Cortex of kidney (tissue), 1 donor: ENCODE results near the gene PAK1IP1.
"Not testable (repeated sequence)": the region's sequence is repeated elsewhere in the genome, so short reads cannot be mapped to it uniquely, and the experiment has no call there.

Experiments used
- DNase-seq: peaks from one replicate; lab custom pipeline; 2025; lab: John Stamatoyannopoulos, UW

Gene PAK1IP1

DNA sequence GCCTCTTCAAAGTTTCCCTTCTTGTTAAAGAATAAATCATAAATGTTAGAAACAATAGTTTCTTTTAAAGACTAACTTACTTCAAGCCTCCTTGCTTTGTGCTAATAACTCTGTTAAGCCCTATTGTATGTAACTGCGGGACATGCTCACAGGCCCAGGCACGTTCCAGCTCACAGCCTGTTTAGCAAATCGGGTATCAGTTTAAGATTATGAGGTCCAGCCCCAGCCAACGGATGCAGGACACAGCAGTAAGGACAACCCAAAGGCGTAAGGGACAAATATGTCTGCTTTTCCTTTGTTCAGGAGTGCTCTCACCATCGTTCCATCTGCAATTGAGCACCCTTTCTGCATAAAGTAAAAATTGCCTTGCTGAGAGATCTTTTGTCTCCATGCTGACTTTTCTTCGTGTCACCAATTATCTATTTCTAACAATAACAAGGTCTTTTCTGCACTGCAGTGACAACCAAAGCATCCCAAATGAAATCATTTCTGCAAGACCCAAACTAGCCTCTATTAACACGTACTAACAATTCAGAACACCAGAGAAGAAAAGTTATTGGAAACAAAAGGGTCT lies 1.7 kb upstream of the PAK1IP1 start:
- no peak for DNase-seq

DNA sequence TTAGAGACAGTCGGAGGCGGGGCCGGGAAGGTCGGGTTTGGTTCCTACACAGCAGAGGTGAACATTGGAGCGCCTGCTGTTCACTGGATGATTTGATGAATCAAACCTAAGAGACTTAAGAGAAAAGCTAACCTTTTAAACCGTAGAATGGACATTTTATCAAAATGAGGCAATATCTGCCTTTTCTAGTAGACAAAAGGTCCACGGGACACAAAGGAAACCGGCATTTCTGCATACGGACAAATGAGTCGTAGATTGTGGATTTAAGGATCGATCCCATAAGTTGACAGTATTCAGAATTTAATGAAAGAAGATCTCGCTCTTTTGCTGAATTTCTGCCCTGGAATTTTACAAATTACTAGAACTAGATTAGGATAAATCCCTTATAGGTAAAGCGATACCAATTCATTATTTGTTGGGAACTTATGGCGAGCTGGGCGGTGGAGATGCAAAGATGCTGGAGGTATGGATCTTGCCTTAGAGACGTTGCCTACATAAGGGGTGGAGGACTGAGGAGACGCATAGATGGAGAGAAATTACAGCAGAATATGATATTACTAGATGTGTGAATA lies 400 bp downstream of the PAK1IP1 start:
- DNase-seq, result no peak

DNA sequence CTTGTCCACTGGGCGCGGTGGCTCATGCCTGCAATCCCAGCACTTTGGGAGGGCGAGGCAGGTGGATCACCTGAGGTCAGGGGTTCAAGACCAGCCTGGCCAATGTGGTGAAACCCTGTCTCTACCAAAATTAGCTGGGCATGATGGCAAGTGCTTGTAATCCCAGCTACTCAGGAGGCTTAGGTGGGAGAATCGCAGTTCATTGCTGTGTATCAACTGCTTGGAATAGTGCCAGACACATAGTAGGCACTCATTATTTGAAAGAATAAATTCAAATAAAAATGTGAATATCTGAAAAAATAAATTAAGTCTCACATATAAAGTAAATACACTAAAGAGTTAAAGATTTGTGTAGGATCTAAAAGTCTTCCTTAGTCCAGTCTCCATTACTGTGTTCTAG lies 1.9 kb downstream of the PAK1IP1 start:
- no peak for DNase-seq

DNA sequence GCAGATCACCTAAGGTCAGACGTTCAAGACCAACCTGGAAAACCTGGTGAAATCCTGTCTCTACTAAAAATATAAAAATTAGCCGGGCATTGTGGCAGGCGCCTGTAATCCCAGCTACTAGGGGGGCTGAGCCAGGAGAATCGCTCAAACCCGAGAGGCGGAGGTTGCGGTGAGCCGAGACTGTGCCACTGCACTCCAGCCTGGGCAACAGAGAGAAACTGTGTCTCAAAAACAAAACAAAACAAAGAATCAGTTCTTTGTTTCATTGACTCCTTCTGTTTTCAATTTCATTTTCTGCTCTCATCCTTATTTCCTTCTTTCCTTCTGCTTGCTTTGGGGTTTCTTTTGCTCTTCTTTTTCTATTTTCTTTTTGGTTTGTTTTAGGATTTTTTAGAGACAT lies 19.2 kb downstream of the PAK1IP1 start:
- DNase-seq, result no peak

DNA sequence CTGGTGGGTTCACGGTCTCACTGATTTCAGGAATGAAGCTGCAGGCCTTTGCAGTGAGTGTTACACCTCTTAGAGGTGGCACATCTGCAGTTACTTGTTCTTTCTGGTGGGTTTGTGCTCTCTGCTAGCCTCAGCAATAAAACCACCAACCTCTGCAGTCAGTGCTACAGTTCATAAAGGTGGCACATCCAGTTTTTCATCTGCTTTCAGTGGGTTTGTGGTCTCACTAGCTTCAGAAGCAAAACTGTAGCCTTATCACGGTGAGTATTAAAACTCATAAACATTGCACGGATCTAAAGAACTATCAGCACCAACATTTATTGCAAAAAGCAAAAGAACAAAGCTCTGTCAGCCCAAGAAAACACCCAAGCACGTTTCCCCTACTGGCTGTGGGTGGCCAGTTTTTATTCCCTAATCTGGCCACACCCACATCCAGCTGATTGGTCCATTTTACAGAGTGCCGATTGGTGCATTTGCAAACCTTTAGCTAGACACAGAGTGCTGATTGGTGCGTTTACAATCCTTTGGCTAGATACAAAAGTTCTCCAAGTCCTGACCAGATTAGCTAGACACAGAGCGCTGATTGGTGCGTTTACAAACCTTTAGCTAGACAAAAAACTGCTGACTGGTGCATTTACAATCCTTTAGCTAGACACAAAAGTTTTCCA lies 24.7 kb downstream of the PAK1IP1 start:
- no peak for DNase-seq

DNA sequence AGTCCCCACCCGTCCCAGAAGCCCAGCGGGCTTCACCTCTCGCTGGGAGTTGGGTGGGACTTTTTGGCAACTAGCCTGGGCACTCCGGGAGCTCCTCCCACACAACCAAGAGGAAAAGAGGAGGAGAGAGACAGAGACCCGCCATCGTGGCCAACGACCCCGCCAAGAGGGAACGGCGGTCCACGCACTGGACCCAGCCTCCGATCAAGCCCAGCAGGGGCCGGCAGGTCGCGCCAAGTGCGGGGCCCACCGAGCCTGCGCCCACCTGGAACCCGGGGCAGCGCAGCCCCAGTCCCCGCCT lies 25.1 kb downstream of the PAK1IP1 start:
- DNase-seq, result no peak

DNA sequence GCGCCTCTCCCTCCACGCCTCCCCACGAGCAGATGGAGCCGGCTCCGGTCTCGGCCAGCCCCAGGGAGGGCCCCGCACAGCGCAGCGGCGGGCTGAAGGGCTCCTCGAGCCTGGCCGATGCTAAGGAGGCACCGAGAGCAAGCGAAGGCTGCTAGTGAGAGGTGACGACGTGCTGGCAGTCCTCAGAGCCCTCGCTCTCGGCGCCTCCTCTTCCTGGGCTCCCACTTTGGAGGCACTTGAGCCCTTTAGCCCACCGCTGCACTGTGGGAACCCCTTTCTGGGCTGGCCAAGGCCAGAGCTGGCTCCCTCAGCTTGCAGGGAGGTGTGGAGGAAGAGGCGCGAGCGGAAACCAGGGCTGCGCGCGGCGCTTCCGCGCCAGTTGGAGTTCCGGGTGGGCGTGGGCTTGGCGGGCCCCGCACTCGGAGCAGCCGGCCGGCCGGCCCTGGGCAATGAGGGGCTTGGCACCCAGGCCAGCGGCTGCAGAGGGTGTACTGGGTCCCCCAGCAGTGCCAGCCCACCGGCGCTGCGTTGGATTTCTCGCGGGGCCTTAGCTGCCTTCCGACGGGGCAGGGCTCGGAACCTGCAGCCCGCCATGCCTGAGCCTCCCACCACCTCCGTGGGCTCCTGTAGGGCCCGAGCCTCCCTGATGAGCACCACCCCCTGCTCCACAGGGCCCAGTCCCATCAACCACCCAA lies 25.6 kb downstream of the PAK1IP1 start:
- no peak for DNase-seq

DNA sequence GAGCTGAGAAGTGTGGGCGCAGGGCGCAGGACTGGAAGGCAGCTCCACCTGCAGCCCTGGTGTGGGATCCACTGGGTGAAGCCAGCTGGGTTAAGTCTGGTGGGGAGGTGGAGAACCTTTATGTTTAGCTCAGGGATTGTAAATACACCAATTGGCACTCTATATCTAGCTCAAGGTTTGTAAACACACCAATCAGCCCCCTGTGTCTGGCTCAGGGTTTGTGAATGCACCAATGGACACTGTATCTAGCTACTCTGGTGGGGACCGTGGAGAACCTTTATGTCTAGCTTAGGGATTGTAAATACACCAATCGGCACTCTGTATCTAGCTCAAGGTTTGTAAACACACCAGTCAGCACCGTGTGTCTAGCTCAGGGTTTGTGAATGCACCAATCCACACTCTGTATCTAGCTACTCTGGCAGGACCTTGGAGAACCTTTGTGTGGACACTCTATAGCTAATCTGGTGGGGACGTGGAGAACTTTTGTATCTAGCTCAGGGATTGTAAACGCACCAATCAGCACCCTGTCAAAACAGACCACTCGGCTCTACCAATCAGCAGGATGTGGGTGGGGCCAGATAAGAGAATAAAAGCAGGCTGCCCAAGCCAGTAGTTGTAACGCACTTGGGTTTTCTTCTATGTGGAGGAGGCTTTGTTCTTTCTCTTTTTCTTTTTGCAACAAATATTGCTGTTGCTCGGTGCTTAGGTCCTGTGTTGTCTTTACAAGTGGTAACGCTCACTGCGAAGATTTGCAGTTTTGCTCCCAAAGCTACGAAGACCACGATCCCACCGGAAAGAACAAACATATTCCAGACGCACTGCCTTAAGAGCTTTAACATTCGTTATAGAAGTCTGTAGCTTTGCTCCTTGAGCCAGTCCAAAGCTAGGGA lies 26.4 kb downstream of the PAK1IP1 start:
- DNase-seq, result not testable (repeated sequence)

DNA sequence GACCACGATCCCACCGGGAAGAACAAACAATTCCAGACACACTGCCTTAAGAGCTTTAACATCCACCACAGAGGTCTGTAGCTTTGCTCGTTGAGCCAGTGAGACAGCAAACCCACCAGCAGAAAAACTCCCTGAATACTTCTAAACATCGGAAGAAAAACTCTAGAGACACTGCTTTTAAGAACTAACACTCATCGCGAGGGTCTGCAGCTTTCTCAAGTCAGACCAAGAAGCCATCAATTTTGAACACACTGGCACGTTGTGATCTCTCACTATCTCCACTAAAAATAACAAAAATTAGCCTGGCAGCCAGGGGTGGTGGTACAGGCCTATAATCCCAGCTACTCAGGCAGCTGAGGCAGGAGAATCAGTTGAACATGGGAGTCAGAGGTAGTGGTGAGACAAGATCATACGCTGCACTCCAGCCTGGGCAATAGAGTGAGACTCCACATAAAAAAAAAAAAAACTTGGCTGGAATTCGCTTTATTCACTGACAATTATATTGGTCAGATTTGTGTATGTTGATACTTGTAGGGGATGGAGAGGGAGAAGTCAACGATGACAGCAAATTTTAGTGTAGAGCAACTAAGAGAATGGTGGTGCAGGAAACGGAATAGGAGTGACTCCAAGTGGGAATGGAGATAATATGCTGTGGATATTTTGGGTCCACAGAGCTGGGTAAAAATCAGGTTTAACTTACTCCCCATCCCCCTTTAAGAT lies 27.2 kb downstream of the PAK1IP1 start:
- DNase-seq, result no peak

DNA sequence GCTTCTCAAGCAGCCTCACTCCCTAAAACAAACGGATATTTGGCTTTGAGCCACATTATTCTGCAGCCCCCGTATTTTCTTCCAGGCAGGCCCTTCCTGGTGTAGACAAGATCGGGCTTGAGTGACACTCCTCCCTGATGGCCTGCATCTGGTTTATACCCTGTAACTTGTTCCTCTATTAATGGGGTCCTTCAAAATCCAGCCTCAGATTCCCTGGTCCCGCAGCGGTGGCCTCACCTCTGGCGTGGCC lies 27.7 kb downstream of the PAK1IP1 start:
- DNase-seq, result no peak

DNA sequence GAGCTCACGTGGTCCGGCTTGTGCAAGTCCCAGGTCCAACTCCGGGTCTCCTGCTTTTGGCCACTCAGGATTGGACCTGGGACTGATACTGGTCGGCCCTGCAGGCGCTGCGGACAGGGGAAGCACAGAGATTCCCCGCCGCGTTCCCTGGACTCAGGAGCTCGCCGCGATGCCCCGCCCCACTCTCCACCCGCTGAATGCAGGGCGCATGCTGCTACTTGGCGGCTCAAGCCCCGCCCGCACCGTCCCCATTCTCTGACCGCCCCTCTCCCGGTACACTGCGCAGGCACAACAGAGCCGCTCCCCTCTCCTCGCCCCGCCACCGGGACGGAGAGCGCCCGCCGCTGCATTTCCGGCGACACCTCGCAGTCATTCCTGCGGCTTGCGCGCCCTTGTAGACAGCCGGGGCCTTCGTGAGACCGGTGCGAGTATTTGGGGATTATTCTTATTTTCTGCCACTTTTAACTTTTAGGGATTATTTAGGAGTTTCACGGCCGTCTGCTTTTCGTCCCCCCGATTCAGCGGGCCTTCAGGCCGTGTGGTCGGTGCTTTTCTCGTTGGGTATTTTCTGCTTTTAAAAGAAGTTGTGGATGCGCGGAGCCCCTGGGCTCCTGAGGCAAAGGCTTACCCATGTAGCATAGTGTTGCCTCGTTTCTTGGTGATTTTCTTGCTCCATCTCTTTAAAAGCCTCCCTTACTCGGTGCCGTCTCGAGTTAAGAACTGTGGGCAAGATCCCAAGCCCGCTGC lies 28.2 kb downstream of the PAK1IP1 start, which contains the start of gene TMEM14C:
TSS of gene TMEM14C (plus strand) at position 251 of the 747 bp plus-strand sequence. CDS start 1,544 bp downstream, outside the sequence.
- DNase-seq, result peak; percentile 85

DNA sequence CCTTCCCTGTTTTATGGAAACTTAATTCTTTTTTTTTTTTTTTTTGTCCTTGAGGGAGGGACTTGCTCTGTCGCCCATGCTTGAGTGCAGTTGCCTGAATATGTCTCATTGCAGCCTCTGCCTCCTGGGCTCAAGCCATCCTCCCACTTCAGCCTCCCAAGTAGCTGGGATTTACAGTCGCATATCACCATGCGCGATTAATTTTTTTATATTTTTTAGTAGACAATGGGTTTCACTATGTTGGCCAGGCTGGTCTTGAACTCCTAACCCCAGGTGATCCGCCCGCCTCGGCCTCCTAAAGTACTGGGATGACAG lies 28.8 kb downstream of the PAK1IP1 start:
- DNase-seq, result no peak

DNA sequence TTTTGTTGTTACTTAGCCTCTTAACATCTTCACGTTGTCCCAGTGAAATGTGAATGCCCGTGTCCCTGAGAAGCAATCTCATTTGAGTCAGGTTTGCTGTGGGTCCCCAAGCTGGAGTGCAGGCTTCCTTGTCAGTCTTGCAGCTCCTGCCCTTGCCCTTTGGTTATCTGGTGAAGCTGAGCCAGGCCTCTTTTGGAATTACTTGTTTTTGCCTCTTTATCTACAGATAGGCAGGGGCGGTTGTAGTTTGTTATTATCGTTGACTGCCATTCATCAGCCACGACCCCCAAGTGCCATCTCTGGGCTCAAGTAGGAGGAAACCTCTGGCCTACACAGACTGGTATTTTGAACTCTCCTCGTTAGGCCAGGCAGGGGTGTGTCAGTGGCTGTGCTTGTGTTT lies 30.3 kb downstream of the PAK1IP1 start:
- no peak for DNase-seq

DNA sequence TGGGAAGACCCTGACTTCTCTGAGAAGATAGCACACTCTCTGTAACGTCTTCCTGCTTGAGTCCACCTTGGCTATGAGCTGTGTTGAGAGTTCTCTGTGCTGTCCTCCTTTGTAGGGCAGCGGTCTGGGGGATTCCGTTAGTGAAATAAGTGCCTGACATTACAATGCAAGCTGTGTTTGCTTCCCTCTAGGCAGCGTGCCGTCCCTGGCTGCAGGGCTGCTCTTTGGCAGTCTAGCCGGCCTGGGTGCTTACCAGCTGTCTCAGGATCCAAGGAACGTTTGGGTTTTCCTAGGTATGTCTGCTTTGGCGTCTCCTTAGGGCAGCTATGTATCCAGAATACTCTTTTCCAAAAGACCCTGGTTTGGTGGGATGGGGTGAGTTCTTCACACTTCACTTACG lies 30.9 kb downstream of the PAK1IP1 start:
- no peak for DNase-seq

DNA sequence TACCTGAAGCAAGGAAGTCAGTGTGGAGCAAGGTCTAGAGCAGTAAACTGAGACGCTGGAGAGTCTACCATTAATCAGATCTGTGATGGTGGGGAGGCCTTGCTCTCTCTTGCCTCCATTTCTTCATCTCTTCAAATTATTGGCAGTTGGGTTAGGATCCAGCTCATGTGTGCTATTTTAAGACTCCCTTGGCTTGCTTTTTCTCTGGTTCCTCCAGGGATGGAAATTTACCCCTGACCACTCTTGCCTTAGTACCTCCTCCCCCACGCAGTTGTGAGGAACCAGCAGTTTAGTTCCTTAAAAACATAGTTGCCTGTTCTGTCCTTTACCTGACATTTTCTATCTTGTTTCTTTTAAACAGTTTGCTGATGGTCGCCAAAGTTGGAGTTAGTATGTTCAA lies 35.5 kb downstream of the PAK1IP1 start:
- no peak for DNase-seq

DNA sequence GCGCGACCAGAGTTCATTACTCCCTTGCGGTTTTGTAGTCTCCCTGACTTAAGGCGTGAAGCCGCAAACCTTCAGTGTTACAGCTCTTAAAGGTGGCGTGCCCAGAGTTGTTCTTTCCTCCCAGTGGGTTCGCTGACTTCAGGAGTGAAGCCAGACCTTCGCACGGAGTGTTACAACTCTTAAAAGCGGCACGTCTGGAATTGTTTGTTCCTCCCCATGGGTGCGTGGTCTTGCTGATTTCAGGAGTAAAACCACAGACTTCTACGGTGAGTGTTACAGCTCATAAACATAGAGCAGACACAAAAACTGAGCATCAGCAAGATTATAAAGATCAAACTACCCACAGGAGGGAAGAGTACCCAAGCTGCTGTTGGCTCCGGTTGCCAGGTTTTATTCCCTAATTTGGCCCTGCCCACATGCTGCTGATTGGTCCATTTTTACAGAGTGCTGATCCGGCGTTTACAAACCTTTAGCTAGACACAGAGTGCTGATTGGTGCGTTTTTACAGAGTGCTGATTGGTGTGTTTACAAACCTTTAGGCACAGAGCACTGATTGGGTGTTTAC lies 38.5 kb downstream of the PAK1IP1 start:
- DNase-seq, result no peak

DNA sequence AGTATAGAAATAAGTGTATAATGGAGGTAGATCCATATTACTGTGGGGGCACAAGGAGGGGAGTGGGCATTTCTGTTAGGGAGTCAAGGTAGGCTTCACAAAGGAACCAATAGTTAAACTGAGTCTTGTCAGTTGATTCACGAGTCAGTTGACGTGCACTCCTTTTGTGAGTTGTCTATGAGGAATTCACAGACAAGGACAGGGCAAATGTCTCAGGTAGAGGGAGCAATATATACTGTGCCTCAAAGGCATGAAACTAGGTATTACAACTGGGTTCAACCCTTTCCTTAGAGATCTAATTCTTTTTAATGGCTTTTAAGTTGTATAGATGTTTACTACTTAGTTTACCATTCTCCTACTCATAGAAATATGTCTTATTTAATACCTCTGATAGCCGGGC lies 39.1 kb downstream of the PAK1IP1 start:
- DNase-seq, result no peak

DNA sequence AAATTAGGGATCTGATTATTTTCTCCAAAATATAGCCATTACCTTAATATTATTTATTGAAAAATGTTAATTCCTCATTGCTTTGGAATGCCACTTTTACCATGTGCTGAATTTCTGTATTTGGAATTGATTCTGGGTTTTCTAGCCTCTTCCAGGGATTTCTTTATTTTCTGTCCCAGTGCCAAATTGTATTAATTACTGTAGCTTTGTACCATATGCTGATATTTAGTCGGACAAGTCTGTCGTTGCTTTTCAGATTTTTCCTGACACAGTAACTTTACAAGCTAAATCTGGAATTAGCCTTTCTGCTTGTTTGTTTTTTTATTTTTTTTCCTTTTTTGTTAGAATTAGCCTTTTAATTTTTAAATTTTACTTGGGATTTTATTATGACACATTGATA lies 42.0 kb downstream of the PAK1IP1 start:
- DNase-seq, result no peak

DNA sequence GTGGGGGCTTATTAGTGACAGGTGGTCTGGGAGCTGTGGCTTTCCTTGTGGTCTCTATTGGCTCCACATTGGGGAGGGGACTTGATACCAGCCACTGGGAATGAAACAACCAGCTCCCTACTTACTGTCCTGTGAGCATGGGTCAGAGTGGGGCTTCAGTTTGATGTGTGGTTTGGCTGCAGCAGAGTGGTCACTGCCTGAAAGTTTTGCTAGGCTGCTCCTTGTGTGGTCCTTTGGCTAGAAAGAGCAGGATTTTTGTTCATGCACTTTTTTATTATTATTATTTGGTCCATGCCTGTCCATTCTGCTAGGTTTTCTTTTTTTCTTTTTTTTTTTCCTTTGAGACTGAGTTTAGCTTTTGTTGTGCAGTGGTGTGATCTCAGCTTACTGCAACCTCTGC lies 45.3 kb downstream of the PAK1IP1 start:
- no peak for DNase-seq

DNA sequence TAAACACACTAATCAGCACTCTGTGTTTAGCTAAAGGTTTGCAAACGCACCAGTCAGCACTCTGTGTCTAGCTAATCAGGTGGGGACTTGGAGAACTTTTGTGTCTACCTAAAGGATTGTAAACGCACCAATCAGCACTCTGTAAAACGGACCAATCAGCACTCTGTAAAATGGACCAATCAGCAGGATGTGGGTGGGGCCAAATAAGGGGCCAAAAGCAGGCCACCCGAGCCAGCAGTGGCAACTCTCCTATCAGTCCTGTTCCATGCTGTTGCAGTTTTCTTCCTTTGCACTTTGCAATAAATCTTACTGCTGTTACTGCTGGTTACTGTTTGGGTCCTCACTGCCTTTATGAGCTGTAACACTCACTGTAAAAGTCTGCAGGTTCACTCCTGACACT lies 46.9 kb downstream of the PAK1IP1 start:
- DNase-seq, result not testable (repeated sequence)

DNA sequence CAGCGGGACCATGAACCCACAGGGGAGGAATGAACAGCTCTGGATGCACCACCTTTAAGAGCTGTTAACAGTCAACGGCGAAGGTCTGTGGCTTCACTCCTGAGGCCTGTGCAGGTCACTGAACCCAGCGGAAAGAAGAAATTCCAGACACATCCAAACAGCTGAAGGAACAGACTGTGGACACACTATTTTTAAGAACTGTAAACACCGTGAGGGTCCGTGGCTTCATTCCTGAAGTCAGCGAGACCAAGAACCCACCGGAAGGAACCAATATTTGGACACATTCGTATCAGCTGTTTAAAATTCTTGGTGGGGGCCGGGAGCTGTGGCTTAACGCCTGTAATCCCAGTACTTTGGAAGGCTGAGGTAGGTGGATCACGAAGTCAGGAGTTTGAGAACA lies 47.5 kb downstream of the PAK1IP1 start:
- no peak for DNase-seq
